Measurements from ENCODE around the gene TFIP11.

Gene TFIP11

DNA sequence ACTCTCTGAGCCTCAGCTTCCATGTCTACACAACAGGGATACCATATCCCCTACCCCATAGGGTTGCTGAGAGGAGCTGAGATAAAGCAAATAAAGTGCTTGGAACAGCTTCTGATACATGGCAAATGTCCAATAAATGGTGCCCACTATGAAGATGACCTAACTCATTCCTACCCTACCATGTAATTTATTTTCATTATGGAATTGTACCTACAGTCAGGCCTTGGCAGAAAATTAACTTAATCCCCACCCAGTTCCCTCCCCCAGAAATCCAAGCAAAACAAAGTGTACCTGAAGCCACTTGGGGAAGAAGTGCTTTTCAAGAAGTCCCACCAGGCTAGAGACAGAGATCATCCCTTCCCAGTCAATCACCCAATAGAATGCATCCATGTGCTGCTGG is 17.8 kb downstream of the TFIP11 start:
- no peaks in the 10 kb centered on the region for H3K4me1 ChIP-seq (ENCODE audit: control insufficient read depth, insufficient read depth, low read length)
- CTCF ChIA-PET = interaction anchor here (0.5 to 1.5 kb wide), 3 partner anchors 16 to 127 kb away, joined by 3 to 4 read pairs (median 3); no protein-coding TSS in a partner anchor
- H3K36me3 ChIP-seq (ENCODE audit: control insufficient read depth in 2 of 2, insufficient read depth in 1 of 2, low read length in 2 of 2) = peaks cover 40 to 90% of the 10 kb centered on the region in 2 experiments
- H3K4me3 ChIP-seq (ENCODE audit: low read depth, low read length) = no peak overlapping the region
- H3K27ac ChIP-seq (ENCODE audit: extremely low read depth, low read depth, low read length) = no peak overlapping the region
- POLR2A ChIA-PET = interaction anchor here (0.7 to 3.4 kb wide), 3 partner anchors 11 to 1740 kb away, joined by 4 to 23 read pairs (median 6); partner anchors contain the start of genes HPS4, SRRD and TFIP11
- TF ChIP-seq ZNF184 (tag by site-specific recombination; IDR thresholded peaks at IDR 0.05) (no peak), ZFP69B (tag by site-specific recombination; IDR thresholded peaks at IDR 0.05) (no peak), ZNF76 (tag by site-specific recombination; IDR thresholded peaks at IDR 0.05; ENCODE audit: borderline replicate concordance, low read depth) (no peak), ZNF596 (tag by site-specific recombination; IDR thresholded peaks at IDR 0.05) (no peak), ZNF670 (tag by site-specific recombination; IDR thresholded peaks at IDR 0.05; ENCODE audit: low read depth) (no peak)
- TF ChIP-seq, protein P1, sequence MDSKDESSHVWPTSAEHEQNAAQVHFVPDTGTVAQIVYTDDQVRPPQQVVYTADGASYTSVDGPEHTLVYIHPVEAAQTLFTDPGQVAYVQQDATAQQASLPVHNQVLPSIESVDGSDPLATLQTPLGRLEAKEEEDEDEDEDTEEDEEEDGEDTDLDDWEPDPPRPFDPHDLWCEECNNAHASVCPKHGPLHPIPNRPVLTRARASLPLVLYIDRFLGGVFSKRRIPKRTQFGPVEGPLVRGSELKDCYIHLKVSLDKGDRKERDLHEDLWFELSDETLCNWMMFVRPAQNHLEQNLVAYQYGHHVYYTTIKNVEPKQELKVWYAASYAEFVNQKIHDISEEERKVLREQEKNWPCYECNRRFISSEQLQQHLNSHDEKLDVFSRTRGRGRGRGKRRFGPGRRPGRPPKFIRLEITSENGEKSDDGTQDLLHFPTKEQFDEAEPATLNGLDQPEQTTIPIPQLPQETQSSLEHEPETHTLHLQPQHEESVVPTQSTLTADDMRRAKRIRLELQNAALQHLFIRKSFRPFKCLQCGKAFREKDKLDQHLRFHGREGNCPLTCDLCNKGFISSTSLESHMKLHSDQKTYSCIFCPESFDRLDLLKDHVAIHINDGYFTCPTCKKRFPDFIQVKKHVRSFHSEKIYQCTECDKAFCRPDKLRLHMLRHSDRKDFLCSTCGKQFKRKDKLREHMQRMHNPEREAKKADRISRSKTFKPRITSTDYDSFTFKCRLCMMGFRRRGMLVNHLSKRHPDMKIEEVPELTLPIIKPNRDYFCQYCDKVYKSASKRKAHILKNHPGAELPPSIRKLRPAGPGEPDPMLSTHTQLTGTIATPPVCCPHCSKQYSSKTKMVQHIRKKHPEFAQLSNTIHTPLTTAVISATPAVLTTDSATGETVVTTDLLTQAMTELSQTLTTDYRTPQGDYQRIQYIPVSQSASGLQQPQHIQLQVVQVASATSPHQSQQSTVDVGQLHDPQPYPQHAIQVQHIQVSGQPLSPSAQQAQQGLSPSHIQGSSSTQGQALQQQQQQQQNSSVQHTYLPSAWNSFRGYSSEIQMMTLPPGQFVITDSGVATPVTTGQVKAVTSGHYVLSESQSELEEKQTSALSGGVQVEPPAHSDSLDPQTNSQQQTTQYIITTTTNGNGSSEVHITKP (tag by site-specific recombination; IDR thresholded peaks at IDR 0.05) = no peak
- TF ChIP-seq, protein P2, sequence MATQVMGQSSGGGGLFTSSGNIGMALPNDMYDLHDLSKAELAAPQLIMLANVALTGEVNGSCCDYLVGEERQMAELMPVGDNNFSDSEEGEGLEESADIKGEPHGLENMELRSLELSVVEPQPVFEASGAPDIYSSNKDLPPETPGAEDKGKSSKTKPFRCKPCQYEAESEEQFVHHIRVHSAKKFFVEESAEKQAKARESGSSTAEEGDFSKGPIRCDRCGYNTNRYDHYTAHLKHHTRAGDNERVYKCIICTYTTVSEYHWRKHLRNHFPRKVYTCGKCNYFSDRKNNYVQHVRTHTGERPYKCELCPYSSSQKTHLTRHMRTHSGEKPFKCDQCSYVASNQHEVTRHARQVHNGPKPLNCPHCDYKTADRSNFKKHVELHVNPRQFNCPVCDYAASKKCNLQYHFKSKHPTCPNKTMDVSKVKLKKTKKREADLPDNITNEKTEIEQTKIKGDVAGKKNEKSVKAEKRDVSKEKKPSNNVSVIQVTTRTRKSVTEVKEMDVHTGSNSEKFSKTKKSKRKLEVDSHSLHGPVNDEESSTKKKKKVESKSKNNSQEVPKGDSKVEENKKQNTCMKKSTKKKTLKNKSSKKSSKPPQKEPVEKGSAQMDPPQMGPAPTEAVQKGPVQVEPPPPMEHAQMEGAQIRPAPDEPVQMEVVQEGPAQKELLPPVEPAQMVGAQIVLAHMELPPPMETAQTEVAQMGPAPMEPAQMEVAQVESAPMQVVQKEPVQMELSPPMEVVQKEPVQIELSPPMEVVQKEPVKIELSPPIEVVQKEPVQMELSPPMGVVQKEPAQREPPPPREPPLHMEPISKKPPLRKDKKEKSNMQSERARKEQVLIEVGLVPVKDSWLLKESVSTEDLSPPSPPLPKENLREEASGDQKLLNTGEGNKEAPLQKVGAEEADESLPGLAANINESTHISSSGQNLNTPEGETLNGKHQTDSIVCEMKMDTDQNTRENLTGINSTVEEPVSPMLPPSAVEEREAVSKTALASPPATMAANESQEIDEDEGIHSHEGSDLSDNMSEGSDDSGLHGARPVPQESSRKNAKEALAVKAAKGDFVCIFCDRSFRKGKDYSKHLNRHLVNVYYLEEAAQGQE (tag by site-specific recombination; IDR thresholded peaks at IDR 0.05) = no peak
- no peaks in the 10 kb centered on the region for H3K9me3 ChIP-seq (ENCODE audit: control insufficient read depth, insufficient read depth, low read depth, low read length)

DNA sequence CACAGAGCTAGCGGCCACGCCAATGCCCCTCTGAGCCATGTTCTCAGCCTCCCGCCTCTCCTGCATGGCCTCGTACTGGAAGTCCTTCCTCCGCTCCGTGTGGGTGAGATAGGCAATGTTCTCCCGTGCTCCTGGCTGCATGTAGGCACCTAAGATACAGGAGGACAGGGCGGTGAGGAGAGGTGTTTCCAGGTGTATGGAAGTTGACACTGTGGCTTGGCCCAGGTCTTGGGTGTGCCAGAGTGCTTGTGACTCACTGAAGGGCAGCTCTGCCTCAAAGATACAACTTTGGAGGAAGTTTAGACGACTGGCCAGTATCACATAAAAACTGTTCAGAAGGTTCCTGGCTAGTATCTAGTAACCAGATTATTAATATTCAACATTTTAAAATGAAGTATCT is 20.1 kb downstream of the TFIP11 start:
- no peak overlapping the region for H3K27ac ChIP-seq (ENCODE audit: extremely low read depth, low read depth, low read length)
- peaks cover 39 to 98% of the 10 kb centered on the region in 2 experiments for H3K36me3 ChIP-seq (ENCODE audit: control insufficient read depth in 2 of 2, insufficient read depth in 1 of 2, low read length in 2 of 2)
- POLR2A ChIA-PET = interaction anchor here (3.4 kb wide), 1 partner anchor 8 kb away, joined by 23 read pairs; the partner anchor contains the start of genes HPS4 and SRRD
- no peaks in the 10 kb centered on the region for H3K4me1 ChIP-seq (ENCODE audit: control insufficient read depth, insufficient read depth, low read length)
- CTCF ChIA-PET = interaction anchor here (0.6 to 1.1 kb wide), 7 partner anchors 8 to 186 kb away, joined by 3 to 5 read pairs (median 3); no protein-coding TSS in a partner anchor
- no peaks in the 10 kb centered on the region for H3K9me3 ChIP-seq (ENCODE audit: control insufficient read depth, insufficient read depth, low read depth, low read length)
- no peak overlapping the region for H3K4me3 ChIP-seq (ENCODE audit: low read depth, low read length)
- TF ChIP-seq ZNF350 (tag by site-specific recombination; IDR thresholded peaks at IDR 0.05) (no peak), ZIC2 (tag by site-specific recombination; IDR thresholded peaks at IDR 0.05) (no peak), HOXC10 (CRISPR knock-in tag; IDR thresholded peaks at IDR 0.05) (no peak), ZNF747 (tag by site-specific recombination; IDR thresholded peaks at IDR 0.05) (no peak), ZNF404 (tag by site-specific recombination; IDR thresholded peaks at IDR 0.05) (no peak), ZNF785 (tag by site-specific recombination; IDR thresholded peaks at IDR 0.05) (no peak), ZBTB7A (tag by site-specific recombination; IDR thresholded peaks at IDR 0.05; ENCODE audit: low read depth) (no peak), ZBTB8A (tag by site-specific recombination; IDR thresholded peaks at IDR 0.05) (no peak), KLF16 (tag by site-specific recombination; IDR thresholded peaks at IDR 0.05) (no peak), ZFP41 (tag by site-specific recombination; IDR thresholded peaks at IDR 0.05; ENCODE audit: borderline replicate concordance) (no peak)
- TF ChIP-seq, protein P3, sequence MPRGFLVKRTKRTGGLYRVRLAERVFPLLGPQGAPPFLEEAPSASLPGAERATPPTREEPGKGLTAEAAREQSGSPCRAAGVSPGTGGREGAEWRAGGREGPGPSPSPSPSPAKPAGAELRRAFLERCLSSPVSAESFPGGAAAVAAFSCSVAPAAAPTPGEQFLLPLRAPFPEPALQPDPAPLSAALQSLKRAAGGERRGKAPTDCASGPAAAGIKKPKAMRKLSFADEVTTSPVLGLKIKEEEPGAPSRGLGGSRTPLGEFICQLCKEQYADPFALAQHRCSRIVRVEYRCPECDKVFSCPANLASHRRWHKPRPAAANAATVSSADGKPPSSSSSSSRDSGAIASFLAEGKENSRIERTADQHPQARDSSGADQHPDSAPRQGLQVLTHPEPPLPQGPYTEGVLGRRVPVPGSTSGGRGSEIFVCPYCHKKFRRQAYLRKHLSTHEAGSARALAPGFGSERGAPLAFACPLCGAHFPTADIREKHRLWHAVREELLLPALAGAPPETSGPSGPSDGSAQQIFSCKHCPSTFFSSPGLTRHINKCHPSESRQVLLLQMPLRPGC (tag by site-specific recombination; IDR thresholded peaks at IDR 0.05) = no peak
- TF ChIP-seq, protein P1 (tag by site-specific recombination; IDR thresholded peaks at IDR 0.05) = no peak

Measured in HEK293 (cell line).